NCI-H524 (cell line): ENCODE results near the gene DGKG.

Source experiments
- DNase-seq, 2 experiments: peaks; one replicate each; lab custom pipeline; 2025; lab: John Stamatoyannopoulos, UW

DGKG gene

DNA sequence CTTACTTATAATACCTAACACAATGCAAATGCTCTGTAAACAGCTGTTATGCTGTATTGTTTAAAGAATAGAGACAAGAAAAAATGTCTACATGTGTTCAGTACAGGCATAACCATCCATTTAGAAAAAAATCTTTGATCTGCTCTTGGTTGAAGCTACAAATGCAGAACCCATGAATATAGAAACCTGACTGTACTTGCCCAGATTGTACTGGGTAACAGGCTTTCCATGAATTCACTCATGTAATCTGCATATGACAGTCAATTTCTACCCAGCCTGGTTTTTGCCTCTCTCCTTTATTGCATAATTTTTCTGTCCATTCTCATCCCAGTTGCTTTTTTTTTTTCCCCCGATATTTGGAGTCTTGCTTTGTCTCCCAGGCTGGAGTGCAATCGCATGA, 190.5 kb downstream of the DGKG start:
- no peak for DNase-seq

DNA sequence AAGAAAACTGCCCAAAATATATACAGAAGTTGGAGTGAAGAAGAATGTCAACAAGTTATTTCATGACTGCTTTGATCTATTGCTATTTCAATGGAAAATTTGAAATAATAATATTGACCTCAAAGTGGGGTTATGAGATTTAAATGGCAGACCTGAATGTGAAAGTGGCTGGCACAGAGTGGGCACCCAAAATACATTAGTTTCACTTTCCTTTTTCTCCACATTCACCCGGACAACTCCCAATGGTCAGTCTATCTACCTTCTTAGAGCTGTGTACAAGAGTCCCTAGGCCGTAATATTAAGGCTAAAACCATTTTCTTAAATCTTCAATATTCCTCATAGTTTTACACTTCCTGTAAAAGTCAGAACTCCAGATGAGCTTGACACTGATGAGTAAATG, 191.5 kb downstream of the DGKG start:
- DNase-seq: no peak

DNA sequence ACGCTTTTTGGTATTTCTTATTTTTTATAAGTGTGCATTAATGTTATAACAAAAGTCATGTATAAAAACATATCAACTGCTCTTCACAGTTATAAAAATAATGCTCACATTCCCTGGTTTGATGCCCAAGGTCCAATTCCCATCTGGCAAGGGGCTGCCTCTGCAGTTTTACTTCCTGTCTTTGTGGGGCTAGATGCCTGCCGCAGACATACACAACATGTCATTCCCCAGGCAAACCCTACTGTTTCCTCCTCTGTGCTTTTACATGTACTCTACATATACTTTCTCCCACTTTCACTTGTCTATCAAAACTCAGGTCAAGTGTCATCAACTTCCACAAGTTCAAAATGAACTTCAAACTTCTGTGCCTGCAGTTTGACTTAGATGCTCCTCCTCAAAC, 192.7 kb downstream of the DGKG start:
- DNase-seq: no peak

DNA sequence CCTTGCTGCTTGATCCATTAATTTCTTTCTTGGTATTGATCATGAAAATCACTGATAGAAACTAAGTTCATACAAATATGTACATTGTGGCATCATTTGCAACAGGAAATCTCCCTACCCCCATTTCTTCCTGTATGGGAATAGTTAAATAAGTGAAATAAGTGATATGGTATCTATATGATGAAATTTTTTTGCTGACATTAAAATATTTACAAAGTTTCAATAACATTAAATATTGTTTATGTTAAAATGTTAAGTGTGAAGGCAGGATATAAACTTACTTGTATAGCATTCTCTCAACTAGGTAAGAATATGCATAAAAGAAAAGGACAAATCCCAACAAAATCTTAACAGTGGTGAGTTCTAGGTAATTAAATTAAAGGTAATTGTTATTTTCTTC, 193.1 kb downstream of the DGKG start:
- no peak for DNase-seq

DNA sequence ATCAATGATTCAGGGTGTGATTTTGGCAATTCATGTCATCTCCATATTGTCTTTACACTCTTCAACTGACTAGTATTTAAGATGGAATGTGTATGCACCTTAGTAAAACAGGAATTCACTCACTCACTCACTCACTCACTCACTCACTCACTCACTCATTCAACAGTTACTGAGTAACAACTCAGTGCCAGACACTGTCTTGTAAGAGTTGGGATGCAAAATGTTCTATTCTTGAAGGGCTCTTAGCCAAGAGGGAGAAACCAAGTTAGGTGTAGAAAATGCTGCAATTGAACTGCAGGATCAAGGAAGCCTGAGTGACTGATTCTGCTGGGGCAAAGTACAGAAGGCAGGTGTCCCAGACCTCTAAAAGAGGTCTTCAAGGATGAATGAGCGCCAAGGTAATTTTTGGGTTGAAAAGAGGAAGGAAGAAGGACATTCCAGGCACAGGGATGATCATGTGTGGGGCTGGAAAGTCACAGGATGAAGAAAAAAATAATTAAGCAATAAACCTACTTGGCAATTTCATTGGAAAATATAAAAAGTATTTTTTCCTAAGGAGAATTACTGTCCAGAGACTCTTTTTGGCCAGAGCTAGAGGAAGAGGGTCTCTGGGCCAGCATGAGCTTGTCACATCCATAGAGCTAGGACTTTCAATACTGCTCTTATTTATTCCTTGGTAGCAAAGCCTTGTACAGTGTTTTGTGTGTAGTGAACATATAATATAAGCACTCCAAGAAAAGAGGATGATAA, 194.2 kb downstream of the DGKG start:
- no peak for DNase-seq

DNA sequence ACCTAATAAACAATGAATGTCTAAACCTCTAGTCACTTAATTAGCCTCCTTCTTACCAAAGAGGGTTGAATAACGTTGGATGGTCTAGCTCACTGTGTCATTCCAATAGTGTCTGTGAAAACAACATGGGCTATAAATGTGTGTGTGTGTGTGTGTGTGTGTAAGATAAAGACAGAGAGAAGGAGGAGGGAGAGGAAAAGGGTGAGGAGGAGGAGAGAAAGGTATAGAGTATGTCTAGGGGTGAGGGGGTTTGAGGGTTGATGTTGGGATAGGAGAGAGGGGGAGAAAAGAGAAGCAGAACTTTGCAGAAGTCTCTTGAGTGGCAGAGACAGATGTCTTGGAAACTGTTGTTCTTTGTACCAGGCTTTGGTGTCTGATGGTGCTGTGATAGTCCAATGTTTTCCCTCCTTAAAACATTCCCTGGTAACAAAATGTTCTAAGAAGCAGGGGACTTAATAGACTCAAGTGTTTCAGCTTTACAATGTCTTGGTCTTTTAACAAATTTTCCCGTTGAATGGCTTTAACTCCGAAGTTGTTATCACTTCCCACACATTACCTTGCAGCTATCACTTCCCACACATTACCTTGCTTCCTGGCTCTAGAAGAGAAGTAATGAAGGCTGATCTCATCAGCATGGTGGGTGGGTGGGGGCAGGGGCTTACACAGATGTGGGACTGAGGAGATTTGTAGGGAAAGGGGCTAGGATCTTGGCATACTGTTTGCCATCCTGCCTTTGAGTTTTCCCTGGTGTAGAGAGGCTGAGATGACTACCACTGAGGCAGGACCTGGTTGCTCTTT, 195.3 kb downstream of the DGKG start:
- DNase-seq: no peak

DNA sequence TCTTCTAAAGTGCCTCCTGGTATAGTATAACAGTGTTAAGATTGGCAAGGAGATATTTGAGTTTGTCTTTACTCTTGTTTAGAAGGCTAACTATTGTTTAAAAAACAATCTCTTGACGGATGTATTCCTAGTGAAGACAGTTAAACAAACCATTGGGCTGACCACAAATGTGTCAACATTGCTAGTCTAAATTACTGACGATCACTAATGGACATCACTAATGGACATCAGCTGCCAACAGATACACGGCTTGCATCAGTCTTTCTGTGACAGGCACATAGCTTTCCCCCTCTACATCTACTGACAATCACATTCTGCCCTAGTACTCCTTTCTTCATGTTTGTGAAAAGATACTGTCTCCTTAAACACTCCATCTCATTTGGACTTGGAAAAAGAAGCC, 196.0 kb downstream of the DGKG start:
- DNase-seq: no peak

DNA sequence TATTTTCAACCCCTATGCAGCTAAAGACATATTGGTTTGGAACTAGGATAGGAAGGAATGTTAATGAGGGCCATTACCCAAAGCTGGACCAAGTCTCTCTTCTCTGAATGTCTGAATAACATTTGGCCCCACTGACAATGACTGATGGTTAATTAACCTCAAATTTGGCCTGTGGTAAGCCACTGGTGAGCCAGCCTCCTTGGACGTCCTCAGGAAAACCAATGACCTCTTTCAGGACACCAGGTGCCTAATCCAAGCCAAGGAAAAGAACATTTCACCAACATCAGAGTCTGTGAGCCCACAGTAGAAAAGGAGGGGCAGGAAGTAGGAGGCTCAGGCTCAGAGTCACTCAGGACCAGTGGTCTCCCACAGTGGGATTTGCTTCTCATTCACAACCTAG, 196.7 kb downstream of the DGKG start:
- DNase-seq: no peak

DNA sequence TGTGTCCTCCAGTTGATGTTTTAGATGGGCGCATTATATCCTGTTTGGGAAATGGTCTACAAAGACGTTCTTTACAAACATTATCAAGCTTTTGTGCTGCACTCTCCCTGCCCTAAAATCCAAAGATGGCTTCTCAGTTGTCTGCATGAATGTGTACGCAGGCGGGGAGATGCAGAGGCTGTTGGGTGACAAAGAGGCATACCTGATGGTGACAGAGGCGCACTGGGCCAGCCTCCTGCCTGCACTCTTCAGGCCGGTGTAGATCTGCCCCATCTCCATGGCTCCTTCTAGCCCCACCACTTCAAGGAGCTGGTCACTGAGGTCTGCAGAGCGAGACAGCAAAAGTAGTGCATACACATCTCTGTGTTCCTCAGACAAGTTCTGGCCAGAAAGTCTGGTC, 197.3 kb downstream of the DGKG start:
- DNase-seq: no peak

DNA sequence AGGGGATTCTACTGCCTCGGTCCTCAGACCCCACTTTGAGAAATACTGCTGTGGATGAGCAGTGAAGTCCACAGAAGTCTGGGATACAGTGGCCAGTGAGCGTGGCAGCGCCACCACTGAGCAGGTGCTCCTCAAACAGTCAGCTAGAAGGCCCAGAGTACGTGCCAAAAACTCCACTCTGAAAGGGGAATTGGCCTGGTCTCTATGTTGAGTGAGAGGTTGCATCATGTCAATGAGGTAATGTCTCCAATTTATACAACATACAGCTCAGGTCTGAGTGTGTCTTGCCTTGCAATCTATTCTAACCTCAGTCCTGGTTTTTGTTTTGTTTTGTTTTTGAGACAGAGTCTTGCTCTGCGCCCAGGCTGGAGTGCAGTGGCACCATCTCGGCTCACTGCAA, 199.8 kb downstream of the DGKG start:
- DNase-seq: no peak

DNA sequence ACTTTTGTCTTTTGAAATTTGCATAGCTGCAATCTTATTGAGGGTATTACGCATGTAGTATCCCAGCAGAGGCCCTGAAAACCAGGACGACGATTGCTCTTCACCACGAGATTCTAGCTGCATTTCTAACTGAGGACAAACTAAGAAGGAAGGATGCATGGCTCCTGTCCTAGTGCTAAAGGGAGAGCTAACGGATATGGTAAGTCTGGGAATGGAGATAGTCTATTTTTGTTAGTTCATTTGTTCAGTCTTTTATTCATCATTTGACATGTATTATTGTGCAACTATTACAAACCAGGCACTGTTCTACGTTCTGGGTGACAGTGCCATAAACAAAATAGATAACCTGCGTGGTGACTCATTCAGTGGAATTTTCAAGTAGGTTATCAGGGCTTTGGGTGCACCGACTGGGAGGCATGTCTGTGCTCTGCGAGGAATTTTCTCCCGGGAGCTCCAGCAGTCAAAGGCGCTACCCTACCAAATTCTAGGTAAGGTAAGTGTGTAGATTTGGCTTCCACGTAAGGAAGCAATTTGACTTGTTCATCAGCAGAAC, 201.3 kb downstream of the DGKG start:
- DNase-seq: no peak

DNA sequence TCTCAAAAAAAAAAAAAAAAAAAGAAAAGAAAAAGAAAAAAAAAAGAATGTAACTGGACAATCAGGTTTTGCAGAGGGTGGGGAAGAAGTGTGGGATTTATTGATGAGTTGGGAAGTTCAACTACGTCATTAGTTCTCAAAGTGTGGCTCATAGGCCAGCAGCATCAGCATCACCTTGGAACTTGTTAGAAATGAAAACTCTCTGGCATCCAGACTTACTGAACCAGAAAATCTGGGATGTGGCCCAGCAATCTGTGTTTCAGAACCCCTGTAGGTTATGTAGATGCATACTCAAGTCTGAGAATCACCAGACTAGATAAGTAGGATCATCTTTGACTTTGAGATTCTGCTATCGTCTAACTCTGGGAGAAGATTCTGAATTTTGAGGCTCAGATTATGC, 207.4 kb downstream of the DGKG start:
- DNase-seq: no peak

DNA sequence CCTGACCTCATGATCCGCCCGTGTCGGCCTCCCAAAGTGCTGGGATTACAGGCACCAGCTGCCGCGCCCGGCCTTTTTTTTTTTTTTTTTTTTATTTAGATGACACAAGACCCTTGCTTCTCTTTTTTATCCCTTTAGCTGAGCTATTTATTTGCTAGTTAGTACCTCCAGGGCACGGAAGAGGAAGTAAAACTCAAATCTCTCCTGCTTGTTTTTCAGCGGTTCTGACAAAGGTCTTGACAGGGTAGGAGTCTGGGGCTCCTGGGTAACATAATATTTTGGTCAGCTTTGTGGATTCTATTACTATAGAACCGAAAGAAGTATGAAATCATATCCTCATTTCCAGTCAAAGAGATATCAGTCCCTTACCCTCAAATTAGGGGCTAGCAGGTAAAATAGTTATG, 209.1 kb downstream of the DGKG start:
- no peak for DNase-seq

DNA sequence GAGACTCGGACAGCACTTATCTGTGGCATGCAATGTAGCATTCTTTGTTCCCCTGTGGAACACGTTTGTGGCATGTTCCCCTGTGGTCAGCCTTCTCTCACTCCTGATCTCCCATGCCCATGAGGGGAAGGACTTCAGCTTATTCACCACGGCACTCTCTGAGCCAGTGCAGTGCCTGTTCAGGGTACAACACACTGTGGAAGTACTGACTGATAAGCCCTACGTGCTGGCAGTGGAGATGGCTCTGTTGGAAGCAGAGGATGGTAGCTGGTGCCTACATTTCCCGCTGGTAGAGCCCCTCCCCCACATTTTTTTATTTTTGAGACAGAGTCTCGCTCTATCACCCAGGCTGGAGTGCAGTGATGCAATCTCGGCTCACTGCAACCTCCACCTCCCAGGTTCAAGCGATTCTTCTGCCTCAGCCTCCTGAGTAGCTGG, 209.7 kb downstream of the DGKG start:
- DNase-seq: no peak

DNA sequence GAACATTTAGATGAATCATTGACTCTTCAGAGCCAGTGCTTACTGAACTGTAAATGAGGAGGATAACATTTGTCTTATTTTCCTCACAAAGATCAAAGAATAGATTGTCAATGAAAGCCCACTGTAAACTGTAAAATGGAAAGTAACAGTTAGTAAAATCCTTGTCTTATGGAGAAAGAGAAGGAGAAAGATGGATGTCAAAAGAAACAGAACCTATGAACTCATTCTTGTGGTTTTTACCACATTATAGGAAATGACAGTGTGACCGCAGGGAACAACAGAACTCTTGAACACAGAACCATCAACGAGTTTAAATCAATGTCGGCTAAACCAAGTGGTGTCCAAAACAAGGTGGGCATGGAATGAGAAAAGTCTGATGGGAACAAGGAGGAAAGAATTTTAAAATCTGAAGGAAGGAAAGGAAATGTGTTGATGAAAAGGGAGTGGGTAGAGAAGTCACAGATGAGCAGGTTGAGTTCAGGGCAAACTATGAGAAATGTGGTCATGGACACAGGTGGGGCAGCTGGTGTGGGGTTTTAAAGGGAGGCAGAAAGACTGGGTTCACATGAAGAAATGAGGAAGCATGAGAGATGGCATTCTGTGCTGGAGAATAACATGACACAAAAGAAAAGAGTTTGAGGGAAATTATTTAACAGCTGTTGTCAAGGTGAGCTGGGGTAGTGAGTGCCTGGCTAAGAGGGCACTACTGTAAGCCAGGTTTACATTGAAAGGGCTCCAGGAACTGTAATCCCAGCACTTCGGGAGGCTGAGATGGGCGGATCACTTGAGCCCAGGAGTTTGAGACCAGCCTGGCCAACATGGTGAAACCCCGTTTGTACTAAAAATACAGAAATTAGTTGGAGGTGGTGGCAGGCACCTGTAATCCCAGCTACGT, 210.7 kb downstream of the DGKG start:
- no peak for DNase-seq

DNA sequence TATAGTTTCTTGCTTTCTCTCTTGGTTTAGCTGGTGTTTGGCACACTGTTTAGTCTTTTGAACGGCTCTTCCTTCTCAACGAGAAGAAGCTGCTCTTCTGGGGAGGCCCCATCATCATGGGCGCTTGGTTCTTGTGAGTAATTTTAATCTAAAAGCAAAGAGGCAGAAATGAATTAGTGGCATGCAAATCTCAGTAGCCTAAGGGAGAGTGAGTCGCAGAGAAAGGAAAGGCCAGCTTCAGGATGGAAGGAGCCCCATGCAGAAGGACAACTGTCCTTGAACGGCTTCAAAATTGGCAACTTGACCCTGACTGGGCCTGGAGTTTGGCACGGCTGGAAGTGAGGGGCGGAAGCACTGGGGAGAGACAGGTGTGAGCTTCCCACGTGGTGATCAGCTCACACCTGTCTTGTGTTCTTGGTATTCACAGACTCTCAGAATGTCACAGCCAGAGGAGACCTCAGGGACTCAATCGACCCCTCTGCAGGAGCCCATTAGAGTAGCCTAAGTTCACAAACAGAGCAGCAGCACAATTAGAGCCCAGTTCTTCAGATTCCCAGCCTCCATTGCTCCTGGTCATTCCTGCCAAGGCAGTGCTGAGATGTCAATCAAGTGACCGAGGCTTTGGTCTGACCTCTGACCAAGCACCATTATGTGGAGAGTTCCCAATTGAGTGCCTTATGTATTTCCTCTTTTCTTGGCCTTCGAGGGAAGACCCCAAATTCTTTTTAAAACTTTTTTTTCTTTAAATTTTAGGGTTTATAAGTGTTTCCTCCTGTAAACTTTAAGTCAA, 211.8 kb downstream of the DGKG start:
- DNase-seq: no peak

DNA sequence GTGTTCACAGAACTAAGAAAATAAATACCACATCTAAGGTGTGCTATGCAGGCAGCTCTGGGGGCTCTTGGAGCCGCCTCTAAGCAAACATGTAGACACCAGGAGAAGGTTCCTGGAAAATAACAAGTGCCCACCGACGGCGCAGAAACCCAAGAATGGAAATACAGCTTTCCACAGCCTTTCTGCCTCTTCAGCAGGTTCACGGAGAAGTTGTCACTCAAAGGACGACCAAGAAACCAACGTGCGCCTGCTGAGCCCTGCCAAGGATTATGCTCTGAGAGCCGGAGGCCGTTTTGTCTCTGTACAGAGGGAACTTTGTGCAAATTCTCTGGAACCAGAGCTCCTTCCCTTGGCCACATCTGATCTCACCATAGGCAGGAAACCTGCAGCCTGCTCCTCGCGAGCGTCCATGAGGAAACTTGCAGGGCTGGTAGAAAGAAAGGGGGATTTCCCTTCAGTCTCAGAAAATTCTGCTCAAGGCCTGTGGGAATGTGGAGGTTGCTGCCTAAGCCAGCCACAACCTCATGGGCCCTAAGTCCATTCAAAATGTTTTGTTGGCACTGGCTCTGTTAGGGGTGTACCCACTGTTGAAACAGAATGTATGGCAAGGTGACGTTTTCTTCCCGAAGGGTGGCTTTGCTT, 212.6 kb downstream of the DGKG start:
- no peak for DNase-seq

DNA sequence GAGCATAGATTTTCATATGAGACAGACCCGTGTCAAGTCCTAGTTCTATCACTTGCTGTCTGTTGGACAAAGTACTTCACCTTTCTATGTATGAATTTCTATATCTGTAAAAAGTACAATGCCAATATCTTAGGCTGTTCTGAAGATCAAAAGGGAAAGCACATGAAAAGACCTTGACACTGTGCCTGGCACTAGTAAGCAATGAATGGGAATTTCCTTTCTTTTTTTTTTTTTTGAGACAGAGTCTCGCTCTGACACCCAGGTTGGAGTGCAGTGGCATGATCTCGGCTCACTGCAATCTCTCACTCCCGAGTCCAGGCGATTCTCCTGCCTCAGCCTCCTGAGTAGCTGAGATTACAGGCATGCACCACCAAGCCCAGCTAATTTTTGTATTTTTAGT, 217.8 kb downstream of the DGKG start:
- no peak for DNase-seq

DNA sequence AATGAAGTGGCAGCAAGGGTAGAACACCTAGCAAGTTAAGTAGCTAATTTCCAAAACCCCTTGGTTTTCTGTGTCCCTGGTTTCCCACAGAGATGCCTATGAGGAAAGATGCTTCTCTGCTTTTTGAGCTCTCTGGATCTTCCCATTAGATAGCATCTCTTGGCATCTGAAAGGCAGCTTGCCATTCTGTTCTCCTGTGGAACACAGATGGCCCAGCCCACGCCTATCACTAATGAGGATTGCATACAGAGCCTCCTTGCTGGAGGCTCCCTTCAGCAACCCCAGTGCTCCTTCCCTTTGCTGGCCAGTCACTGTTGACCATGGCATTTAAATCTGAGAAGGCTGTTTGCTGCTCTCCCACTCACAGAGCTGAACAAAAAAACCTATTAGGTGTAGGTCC, 218.8 kb downstream of the DGKG start:
- DNase-seq: peak; percentile 53 to 71

DNA sequence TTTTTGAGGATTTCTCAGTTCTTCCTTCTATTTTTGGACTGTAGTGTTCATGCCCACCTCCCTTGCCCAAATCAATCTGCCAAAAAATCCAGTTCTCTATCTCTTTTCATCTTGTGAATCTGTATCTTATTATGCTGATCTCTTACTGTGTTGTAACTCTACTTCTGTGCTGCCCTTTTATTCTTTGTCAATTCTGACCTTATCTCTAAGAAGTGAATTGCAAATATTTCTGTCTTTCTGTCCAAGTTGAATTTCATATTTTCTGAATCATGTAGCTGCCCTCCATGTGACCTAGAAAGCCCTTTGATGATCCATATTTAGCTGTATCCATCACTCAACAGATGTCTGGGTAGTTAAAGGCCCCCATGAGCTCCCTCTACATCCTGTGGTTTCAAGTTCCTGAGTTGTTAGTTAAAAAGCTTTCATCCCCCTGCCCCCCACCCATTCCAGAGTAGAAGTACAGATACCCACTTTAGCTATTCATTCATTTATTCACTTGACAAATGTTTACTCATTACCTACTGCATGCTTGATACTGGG, 219.6 kb downstream of the DGKG start:
- peak; percentile 36 to 65 for DNase-seq

DNA sequence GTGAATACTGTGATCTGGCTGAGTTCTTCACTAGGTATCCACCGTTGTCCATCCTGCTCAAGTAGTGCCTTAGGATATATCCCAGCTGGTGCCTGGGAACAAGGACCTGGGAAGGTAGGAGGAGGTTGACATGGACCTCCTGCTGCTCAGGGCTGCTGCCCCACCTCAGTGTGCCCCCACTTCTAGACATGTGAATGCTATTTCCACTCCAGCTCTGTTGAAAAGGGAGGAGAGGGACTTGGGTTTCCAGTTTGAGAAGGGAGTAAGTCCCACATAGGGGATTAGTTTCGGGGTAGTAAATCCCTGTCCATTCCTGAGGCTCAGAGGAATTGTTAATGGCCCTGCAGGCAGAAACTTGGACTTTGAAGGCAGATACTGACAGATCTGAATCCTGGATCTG, 220.2 kb downstream of the DGKG start:
- DNase-seq: peak; percentile 38 to 48
